AG09309 (cell line): Measurements from ENCODE around the gene ZBTB37.

ENCODE experiments used
- DNase-seq: peaks from one replicate; pipeline ENCODE4 v3.0.0-alpha.2; 2010; ENCODE audit warnings: low read depth
- H3K4me3 ChIP-seq: 2 replicates; pipeline ENCODE4 v1.5.1; 2011; ENCODE audit warnings: mild to moderate bottlenecking, low read depth, low read length, moderate library complexity; ENCODE audit not compliant: control insufficient read depth
- CTCF ChIP-seq: IDR thresholded peaks from 2 replicates; pipeline ENCODE4 v1.5.1; 2011; ENCODE audit warnings: mild to moderate bottlenecking, low read depth, low read length, inconsistent platforms; ENCODE audit not compliant: insufficient read depth, control insufficient read depth; ENCODE audit errors: missing control alignments

ZBTB37 gene

GRCh38 chr1:173865468-173866164 lies 2.6 kb upstream of the ZBTB37 start:
- TF ChIP-seq CTCF: no peak
- DNase-seq: no peak
- H3K4me3 ChIP-seq: peak overlapping the region; percentile 75

- no peak for DNase-seq
- peak overlapping the region; percentile 75 for H3K4me3 ChIP-seq
- no peak for TF ChIP-seq CTCF
These were observed 1.6 kb upstream of the ZBTB37 start for GRCh38 chr1:173866413-173867115.

- no peak for TF ChIP-seq CTCF
These were observed 933 bp upstream of the ZBTB37 start for GRCh38 chr1:173867141-173867752.

GRCh38 chr1:173867753-173868265 lies 371 bp upstream of the ZBTB37 start, which contains the start of gene GAS5:
Gene GAS5 (minus strand): TSS chr1:173867989.
- peak; percentile 98 for DNase-seq
- TF ChIP-seq CTCF: no peak
- peak within 1 kb of the TSS; percentile 75 for H3K4me3 ChIP-seq

More at GRCh38 chr1:173867141-173867752, 933 bp upstream of the ZBTB37 start:
- peak overlapping the region; percentile 75 for H3K4me3 ChIP-seq
- DNase-seq: no peak

GRCh38 chr1:173869021-173869359 lies 810 bp downstream of the ZBTB37 start:
- DNase-seq: no peak
- no peak for TF ChIP-seq CTCF
- H3K4me3 ChIP-seq: peak overlapping the region; percentile 75

GRCh38 chr1:173870252-173871075 lies 2.3 kb downstream of the ZBTB37 start:
- DNase-seq: no peak
- no peak overlapping the region for H3K4me3 ChIP-seq
- TF ChIP-seq CTCF: no peak
